Stimulated activated CD4-positive, alpha-beta T cell treated with anti-CD3 and anti-CD28 coated beads, TNF-alpha, amount 100 ng/mL, for 1 hour (primary cell): ENCODE measurements around the gene FGGY.
"Not testable (repeated sequence)": the region's sequence is repeated elsewhere in the genome, so short reads cannot be mapped to it uniquely, and the experiment has no call there.

Experiments used
- DNase-seq, 3 donors: peaks; one replicate each; pipeline ENCODE4 v3.0.0-alpha.2; 2020; ENCODE audit warnings: low read depth in 3 of 3, low spot score in 1 of 3

FGGY gene

DNA sequence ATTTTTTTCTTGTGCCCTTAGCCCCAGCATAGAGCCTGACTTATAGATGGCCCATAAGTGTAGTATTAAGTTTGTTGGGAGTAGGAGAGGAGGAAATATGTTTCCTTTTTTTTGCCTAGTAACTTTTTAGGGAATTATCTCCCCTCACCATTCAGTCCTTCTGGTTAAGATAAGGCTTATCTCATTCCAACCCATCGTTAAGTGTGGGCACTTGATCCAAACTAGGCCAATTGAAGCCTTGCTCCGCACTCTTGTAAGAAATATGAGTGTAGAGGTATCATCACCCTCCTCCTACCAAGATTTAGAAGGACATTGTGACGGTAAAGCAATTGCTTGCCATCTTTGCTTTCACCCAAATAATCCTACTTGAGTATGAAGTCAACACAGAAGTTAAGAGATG, 8.8 kb upstream of the FGGY start:
- no peak for DNase-seq

DNA sequence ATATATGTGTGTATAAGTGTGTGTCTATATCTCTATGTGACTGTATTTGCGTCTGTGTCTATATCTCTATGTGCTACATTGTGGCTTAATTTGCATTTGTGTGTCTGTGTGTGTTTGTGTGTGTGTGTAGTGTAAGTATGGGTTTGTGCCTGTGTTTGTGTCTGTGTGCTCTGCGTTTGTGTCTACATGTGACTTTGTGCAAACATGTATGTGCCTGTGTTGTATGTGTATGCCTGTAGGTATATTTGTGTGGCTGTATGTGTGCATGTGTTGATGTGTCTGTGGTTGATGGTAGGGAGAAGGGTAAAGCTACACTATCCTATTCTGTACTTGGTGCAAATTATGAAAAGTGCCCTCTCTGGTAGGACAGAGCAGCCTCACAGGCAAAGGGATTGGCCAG, 7.3 kb upstream of the FGGY start:
- DNase-seq = no peak

DNA sequence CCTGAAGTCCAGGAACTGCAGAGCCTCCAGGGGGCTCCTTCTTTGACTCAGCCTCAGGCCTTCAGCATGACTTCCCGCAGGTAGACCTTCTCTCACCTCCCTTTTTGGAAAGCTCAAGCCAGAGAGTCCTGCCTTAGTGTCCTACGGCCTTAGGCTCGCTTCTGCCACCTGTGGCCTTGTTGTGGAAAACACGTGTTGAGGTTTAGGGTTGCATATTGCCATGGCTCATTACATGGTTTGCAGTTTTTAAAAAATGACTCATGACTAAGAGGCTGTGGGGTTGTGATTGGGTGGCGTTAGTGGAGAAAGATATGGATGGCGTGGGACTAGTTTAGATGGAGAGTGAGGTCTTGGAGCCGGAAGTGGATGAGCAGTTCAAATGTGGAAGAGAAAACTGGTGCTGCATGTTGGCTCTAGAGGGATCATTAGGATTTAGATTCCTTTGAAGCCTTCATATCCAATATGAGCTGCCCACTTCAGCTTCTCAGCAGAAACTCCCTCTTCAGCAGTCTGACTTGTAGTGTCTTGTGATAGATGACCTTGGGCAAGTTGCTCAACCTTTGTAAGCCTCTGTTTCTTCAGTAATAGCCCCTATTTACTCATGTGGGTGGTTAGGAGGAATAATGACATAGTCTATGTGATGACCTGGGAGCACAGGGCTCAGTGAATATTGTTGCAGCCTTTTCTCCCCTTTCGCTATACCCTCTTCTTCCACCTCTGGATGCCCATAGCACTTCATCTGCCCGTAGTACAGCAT, 6.5 kb upstream of the FGGY start:
- no peak for DNase-seq

DNA sequence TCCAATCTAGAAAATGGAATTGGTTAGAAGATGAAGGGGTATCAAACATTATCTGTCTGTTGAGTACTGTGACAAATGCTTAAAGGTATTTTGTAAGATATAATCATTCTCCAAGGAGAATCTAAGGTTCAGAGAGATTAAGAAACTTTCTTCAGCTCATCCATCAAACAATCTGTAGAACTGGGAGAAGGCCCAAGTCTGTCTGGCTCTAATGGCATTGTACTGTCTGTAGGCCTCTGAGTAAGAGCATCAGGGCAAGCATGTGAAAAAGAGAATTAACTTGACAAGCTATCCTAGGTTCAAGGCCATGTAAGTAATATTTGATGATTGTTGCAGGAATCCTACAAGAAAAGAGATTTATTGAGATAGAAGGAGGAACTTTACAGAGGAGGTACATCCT, 5.3 kb upstream of the FGGY start:
- no peak for DNase-seq

DNA sequence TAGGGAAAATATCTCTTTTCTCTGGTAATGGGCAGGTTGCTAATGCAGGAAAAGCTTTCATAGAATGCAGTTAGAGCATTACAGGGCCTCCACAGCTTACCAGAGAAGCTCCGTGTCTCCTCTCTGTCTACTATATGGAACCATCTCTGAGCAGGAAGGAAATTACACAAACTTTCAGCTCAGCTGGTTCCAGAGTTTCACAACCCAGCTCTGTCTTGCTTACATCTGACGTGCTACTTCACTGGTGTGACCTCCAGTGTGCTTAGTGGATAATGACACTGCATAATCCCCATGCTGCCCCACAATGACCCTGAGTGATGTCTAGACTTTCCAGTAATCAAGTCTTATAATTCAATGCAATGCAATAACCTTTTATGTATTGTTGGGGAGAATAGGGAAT, 4.3 kb upstream of the FGGY start:
- no peak for DNase-seq

DNA sequence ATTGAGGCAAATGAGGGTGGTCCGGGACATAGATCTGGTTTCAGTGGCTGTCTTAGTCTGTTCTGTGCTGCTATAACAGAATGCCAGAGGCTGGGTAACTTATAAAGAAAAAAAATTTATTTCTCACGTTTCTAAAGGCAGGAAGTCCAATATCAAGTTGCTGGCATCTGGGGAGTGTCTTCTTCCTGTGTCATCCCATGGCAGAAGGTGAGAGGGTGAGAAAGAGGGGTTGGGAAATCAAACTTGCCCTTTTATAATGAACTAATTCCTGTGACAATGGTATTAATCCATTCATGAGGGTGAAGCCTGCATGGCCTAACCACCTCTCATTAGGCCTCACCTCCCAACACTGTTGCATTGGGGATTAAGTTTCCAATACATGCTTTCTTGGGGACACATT, 3.7 kb upstream of the FGGY start:
- no peak for DNase-seq

DNA sequence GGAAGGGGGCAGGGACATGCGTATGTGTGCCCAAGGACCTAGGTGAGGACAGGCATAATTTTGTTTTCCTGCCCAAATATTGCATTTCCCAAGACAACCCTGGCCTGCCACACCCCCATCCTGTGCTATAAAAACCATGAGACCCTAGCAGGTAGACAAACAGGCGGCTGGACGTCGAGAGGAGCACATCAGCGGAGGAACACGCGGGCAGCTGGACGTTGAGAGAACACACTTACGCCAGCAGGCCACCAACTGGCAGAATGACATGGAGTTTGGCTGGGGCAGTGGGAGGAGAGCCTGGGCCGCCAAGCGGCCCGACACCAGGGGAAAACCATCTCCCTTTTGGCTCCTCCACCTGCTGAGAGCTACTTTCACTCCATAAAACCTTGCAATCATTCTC, 3.0 kb upstream of the FGGY start:
- DNase-seq = no peak

DNA sequence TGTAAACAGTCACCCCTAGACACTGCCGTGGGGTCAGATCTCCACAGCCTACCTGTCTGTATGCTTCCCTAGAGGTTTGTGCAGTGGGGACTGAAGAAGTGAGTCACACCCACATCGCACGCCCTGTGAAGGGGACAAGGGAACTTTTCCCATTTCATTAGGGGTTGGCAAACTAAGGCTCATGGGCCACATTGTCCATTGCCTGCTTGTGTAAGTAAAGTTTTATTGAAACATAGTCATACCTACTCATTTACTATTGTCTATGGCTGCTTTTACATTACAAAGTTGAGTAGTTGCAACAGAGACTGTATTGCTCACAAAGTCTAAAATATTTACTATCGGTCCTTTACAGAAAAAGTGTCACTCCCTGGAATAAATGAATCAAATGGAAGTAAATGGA, 2.5 kb upstream of the FGGY start:
- no peak for DNase-seq

DNA sequence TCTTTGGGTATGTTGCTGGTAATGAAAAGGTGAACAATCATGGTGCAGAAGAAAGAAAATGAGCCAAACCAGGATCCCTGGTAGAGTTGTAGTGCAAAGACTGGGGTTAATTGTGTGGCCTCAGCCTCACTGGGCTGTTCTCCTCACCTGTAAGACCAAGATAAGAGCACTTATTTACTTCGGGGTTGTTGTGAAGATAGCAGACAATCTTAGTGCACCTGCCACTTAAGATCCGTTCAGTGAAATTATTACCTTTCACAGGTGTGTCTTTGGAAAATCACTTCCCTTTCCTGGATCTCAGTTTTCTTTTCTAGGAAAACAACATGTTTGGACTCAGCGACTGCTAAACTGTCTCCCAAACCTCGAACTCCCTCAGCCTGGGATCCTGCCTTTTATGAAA, 1.3 kb upstream of the FGGY start:
- no peak for DNase-seq

DNA sequence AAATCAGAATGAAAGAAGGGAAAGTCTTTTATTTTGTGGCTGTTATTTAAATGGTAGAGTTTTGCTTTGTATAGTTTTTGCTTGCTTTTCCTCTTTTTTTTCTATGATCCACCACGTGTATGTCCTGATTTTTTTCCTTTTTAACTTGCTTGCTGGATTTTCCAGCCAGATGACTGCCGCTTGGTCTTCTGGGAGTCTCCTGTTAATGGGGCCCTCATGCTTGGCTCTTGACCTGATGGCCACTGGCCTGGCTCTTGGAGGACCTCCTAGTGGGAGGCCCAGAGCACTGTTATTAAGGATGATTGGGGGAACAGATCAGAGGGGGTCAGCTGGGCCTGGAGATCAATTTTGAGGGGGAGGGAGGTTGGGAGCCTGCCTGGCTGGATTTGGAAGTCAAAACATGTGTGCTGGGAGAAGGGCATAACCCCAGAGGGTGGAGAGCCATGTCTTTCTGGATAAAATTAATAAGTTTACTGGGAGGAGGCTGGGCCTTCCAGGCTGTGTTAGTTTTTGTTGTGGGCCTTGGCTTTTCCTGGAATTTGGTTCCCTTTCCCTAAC, 1.2 kb downstream of the FGGY start:
- DNase-seq = no peak

DNA sequence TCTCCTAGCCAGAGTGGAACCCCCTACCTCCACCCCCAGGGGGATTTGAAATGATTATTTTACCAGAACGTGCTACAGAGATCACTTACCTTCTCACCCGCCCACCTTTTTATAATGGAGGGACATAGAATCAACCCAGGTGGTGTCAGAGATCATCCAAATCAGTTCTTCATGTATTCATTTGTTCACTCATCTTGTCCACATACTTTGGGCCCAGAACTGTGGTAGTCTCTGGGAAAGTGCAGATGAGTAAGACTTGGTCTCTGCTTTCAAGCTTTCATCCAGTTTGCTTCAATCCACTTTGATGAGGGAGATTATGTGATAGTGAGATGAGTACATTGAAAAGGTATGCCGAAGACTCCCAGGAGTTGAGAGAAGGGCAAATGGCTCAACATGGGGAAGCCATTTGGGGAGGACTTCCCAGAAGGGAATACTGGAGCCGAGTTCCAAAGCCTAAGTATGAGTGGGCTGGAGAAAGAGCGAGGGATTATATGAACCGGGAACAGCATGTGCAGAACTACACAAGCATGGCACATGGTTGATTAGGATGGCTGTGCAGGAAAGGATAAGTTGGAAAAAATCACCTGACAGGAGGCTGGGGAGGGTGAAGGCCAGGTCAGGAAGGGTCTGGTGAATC, 1.9 kb downstream of the FGGY start:
- no peak for DNase-seq

DNA sequence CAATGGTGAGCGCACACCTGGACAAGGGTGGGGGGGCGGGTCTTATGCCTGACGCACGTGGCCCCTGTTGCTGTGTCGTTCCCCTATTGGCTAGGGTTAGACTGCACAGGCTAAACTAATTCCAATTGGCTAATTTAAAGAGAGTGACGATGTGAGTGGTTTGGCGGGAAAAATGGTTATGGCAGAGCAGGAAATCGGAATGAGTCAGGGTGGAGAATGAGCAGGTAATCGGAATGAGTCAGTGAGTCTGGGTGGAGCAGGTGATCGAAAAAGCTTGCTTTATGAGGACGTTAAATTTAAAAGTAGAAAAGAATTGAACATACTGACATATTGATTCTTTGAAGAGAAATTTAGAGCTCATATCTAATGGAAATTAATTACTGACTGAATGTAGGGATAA, 2.8 kb downstream of the FGGY start:
- not testable (repeated sequence) for DNase-seq

DNA sequence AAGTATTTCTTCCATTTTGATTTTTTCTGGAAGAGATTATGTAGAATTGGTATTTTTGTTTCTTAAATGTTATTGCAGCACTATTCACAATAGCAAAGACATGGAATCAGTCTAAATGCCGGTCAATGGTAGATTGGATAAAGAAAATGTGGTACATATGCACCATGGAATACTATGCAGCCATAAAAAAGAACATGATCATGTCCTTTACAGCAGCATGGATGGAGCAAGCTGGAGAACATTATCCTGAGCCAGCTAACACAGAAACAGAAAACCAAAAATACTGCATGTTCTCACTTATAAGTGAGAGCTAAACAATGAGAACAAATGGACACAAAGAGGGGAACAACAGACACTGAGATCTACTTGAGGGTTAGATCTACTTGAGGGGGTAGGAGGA, 5.4 kb downstream of the FGGY start:
- no peak for DNase-seq

DNA sequence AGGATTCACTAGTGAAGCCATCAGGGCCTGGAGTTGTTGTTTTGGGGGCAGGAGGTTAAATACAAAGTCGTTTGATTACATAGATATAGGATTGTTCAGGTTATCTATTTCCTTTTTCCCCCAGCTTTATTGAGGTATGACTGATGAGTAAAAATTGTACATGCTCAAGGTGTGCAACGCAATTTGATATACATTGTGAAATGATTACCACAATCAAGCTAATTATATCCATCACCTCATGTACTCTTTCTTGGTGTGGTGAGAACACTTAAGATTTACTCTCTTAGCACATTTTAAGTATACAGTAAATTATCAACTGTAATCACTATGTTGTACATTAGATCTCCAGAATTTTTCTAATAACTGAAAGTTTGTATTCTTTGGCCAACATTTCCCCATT, 6.0 kb downstream of the FGGY start:
- DNase-seq = no peak

DNA sequence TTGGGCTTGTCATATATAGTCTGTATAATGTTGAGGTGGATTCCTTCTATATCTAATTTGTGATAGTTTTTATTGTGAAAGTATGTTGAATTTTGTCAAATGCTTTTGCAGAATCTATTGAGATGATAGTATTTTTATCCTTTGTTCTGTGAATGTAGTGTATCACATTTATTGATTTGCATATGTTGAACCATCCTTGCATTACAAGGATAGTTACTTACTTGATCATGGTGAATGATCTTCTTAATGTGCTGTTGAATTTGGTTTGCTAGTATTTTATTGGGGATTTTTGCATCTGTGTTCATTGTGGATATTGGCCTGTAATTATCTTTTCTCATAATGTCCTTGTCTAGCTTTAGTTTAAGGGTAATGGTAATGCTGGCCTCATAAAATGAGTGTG, 8.3 kb downstream of the FGGY start:
- no peak for DNase-seq

DNA sequence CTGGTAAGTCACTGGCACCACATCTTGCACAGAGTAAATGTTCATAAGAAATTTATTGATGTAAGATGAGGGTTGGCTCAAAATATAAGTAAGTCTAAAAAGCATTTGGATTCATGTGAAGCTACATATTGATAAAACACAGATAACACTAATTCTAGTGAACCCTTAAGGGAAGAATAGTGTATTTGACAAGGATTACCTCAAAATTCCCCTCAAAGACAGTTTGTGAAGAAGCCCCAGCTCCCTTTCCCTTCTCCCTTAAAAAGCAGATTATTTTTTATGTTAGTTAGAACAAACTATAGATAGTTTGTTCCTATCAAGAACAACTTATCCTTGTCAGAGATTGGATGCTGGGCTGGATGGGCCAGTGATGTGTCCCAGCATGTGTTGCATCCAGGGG, 10.7 kb downstream of the FGGY start:
- no peak for DNase-seq

DNA sequence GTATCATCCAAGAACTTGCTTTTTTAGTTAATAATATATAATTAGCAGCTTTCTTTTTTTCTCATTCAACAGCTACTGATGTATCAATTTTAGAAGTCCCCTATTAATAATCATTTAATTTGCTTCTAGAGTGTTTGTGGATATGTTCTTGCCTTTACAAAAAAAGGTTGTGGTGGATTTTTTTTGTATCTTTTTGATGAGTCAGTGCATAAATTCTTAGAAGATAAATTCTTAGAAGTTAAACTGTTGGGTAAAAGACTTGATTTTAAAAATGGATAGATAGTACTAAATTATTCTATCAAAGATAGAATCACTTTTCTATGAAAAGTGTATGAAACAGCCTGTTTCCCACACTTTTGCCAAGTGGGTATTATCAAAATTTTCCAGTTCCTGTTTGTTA, 11.9 kb downstream of the FGGY start:
- DNase-seq = no peak

DNA sequence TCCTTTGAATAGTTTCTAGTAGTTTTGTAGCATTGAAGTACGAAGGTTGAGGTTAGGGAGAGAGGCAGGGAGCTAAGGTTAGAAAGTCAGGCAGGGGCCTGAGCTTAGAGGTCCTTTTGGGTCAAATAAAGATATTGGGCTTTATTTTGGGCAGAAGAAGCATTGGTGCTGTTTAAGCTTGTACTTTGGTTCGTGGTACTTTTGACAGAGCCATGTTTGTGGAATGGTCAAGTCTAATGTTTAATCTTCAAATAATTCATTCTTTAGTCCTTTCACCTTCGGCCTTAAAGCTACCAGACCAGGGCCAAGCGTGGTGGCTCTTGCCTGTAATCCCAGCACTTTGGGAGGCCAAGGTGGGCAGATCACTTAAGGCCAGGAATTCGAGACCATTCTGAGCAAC, 12.5 kb downstream of the FGGY start:
- no peak for DNase-seq

DNA sequence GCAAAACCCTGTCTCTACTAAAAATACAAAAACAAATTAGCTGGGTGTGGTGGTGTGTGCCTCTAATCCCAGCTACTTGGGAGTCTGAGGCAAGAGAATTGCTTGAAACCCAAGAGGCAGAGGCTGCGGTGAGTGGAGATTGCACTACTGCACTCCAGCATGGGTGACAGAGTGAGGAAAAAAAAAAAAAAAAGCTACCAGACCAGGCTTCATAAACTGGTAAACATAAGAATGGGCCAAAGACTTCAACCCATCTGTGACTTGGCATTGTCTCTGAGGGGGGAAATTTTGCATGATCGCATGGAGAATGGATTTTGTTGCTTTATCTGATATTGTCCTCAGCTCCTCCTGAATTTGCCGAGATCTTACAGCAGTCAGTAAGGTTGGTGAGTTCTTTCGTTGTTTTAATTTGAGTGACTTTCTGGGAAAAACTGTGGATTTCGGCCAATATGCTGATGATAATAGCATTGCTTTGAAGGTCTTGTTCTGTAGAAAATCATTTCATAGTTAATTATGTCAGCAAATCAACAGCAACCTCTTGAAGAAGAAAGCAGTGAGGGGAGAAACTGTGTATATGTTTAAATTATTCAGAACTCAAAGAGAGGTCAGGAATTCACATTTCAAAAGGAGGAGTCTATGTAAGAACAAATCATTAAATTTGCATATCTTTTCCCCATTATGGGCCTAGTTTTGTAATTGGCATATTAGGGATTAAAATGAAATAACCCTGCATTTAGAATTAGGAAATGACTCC, 13.1 kb downstream of the FGGY start:
- no peak for DNase-seq

DNA sequence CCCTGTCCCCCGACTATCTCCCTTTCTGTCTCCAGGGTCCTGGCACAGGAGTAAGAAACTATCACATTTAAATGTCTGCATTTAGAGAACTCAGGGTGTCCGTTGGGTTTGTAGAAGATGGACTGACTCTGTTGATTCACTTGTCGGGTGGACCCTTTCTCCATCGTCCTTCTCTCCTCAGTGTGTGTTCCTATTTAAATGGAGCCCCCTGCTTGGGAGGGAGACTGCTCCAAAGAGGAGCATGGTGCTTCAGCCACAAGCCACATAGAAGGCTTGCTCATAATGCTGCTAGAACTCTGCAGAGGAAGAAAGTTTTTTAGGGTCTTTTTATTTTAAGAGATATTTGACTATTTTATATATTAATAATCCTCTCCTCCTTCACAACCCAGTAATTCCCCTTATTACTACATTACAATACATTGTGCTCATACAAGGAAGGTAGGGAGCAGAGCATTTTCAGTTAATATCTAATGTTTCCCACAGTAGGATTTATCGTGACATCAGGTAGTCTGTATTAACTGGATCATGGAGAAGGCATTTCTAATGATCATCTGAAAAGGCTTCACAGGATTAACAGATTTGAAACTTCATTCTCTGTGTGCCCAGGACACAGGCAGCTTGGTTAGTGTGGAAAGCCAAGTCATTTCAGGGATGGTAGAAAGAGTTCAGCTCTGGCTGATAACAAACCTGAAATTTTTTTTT, 13.8 kb downstream of the FGGY start:
- DNase-seq = no peak

DNA sequence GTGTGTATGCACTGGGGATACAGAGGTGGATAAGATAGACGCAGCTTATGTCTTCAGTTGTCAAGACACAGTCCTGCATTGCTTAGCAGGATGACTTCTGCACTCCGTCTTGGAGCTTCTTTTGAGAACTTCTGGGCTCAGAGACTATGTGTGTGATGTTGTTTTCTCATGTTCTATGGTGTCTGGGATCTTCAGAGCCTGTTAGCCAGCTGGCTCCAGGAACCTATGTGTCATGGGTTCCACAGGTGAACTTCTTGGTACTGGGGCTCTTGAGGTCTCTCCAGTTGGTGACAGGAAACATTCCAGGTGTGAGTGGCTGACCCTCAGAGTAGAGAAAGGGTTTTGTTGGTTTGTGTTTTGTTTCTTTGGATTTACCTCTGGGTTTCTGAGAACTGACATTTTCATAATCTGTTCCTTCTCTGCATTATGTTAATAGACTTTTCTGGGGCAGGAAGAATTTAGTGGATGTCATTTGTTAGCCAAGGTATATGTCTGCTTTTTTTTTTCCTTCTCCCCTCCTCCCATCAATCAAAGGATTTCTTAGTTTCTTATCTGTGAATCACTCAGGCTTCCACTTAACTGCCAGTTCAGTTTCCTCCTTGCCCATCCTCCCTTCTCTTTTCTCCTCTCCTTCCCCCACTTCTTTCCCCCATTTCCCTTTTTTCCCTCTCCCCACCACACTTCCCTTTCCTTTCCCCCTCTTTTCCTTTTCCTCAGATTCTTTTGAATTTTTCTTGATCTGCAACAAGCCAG, 18.1 kb downstream of the FGGY start:
- no peak for DNase-seq
